GM12878 (cell line): ENCODE measurements around the gene OPCML. TPM values are rescaled to one million over a fixed set of nuclear protein-coding genes. Genes with fewer than 3 reads are reported as not detected.

Experiments used
- ATAC-seq: fragments of 200-7000 bp; cut with Tn5 transposase; 3 replicates; pipeline ENCODE4 v1.9.1; 2020; ENCODE audit warnings: mild to moderate bottlenecking, moderate library complexity
- BruUV-seq: library from RNA; stranded (reverse); fragments of 400-500 nt; replicated peaks from 2 replicates; lab custom pipeline; 2021; lab: Mats Ljungman, UMichigan
- CTCF ChIA-PET: fragments of 300-600 bp; sonication (Branson Sonifier 250); formaldehyde crosslinking; extraction: SDS; loops from one replicate; lab custom pipeline; 2021; ENCODE audit warnings: inconsistent platforms; lab: Yijun Ruan, JAX
- POLR2A ChIA-PET: fragments of 350-600 bp; formaldehyde crosslinking; extraction: SDS; loops from one replicate; lab custom pipeline; 2021; ENCODE audit warnings: inconsistent platforms; lab: Charles Lee
- RAD21 ChIA-PET: fragments of 300-600 bp; sonication (Branson Sonifier 250); formaldehyde crosslinking; loops from one replicate; lab custom pipeline; 2023; ENCODE audit warnings: antibody characterized with exemption; ENCODE audit not compliant: unreplicated experiment; lab: Charles Lee
- SMC1A ChIA-PET: fragments of 300-600 bp; sonication (Branson Sonifier 250); formaldehyde crosslinking; loops from one replicate; lab custom pipeline; 2023; ENCODE audit not compliant: unreplicated experiment, uncharacterized antibody; lab: Charles Lee
- DNase-seq: peaks from one replicate; pipeline ENCODE4 v3.0.0-alpha.2; 2011; ENCODE audit warnings: low read depth, low spot score
- FAIRE-seq: peaks from 3 replicates; lab custom pipeline; 2011; peaks lifted over from hg19 to GRCh38; lab: Jason Lieb, UNC
- H2AFZ ChIP-seq: 2 replicates; pipeline ENCODE4 v1.6.0; 2011; ENCODE audit warnings: low read depth, low read length, control low read depth; ENCODE audit not compliant: control insufficient read depth
- H3K27ac ChIP-seq: 2 replicates; pipeline ENCODE4 v1.5.1; 2011; ENCODE audit warnings: control low read depth; ENCODE audit not compliant: control insufficient read depth, insufficient read depth
- H3K27me3 ChIP-seq, 2 experiments: replicated peaks in 1 of 2; 2 replicates each; pipeline versions ENCODE4 v1.6.0 to v1.6.1; 2011; ENCODE audit warnings: low read length in 1 of 2; ENCODE audit not compliant: control insufficient read depth in 2 of 2, insufficient read depth in 2 of 2
- H3K36me3 ChIP-seq, 2 experiments: 2 replicates each; pipeline ENCODE4 v1.5.1; 2011; ENCODE audit warnings: low read length in 1 of 2; ENCODE audit not compliant: control insufficient read depth in 2 of 2, insufficient read depth in 2 of 2
- H3K4me1 ChIP-seq: 2 replicates; pipeline ENCODE4 v1.6.1; 2011; ENCODE audit warnings: mild to moderate bottlenecking, low read length, moderate library complexity, mixed read lengths; ENCODE audit not compliant: control insufficient read depth, insufficient read depth
- H3K4me2 ChIP-seq: 2 replicates; pipeline ENCODE4 v1.6.0; 2011; ENCODE audit warnings: control low read depth; ENCODE audit not compliant: control insufficient read depth, insufficient read depth
- H3K4me3 ChIP-seq: fragments of 200-600 bp; sonication (generic); 2 replicates; pipeline ENCODE4 v1.5.1; 2016
- H3K79me2 ChIP-seq: 2 replicates; pipeline ENCODE4 v1.6.0; 2011; ENCODE audit warnings: low read length; ENCODE audit not compliant: control insufficient read depth, insufficient read depth
- H3K9ac ChIP-seq: 2 replicates; pipeline ENCODE4 v1.8.0; 2011; ENCODE audit warnings: low read length, control low read depth, mixed read lengths; ENCODE audit not compliant: control insufficient read depth, insufficient read depth
- H3K9me3 ChIP-seq: replicated peaks from 3 replicates; pipeline ENCODE4 v1.5.1; 2011; ENCODE audit warnings: mild to moderate bottlenecking, low read length; ENCODE audit not compliant: control insufficient read depth, insufficient read depth
- H4K20me1 ChIP-seq: 2 replicates; pipeline ENCODE4 v1.6.0; 2011; ENCODE audit not compliant: control insufficient read depth, insufficient read depth
- CTCF ChIP-seq, 3 experiments: IDR thresholded peaks in 2 of 3; conservative IDR thresholded peaks in 1 of 3; 2 replicates each; pipeline ENCODE4 v1.5.1; 2011; ENCODE audit warnings: low read depth in 3 of 3, low read length in 3 of 3, mild to moderate bottlenecking in 3 of 3, control low read depth in 2 of 3, moderate library complexity in 2 of 3, inconsistent platforms in 1 of 3, mixed read lengths in 1 of 3; ENCODE audit not compliant: control insufficient read depth in 2 of 3, insufficient read depth in 1 of 3; ENCODE audit errors: extremely low read depth in 1 of 3
- FOXK2 ChIP-seq: fragments of 450-650 bp; IDR thresholded peaks from 2 replicates; pipeline ENCODE4 v1.6.1; 2017; ENCODE audit warnings: mild to moderate bottlenecking, moderate library complexity
- NFIC ChIP-seq: IDR thresholded peaks from 2 replicates; pipeline ENCODE4 v1.6.1; 2012; ENCODE audit warnings: low read depth, mild to moderate bottlenecking, inconsistent platforms, low read length, moderate library complexity
- PBX3 ChIP-seq: IDR thresholded peaks from 2 replicates; pipeline ENCODE4 v1.6.1; 2011; ENCODE audit warnings: mild to moderate bottlenecking, low read depth, low read length, moderate library complexity; ENCODE audit not compliant: insufficient replicate concordance
- PKNOX1 ChIP-seq: fragments of 450-650 bp; IDR thresholded peaks from 2 replicates; pipeline ENCODE4 v1.6.1; 2016; ENCODE audit warnings: mild to moderate bottlenecking
- RAD21 ChIP-seq: IDR thresholded peaks from 2 replicates; pipeline ENCODE4 v1.6.1; 2011; ENCODE audit warnings: mild to moderate bottlenecking, low read depth, low read length, moderate library complexity; ENCODE audit not compliant: insufficient read depth
- SMC3 ChIP-seq: IDR thresholded peaks from 2 replicates; pipeline ENCODE4 v1.6.1; 2011; ENCODE audit warnings: low read length, improper control_type of control experiment, borderline replicate concordance
- ZZZ3 ChIP-seq: IDR thresholded peaks from 2 replicates; pipeline ENCODE4 v1.6.1; 2011; ENCODE audit warnings: low read depth; ENCODE audit not compliant: control insufficient read depth, insufficient read length
- WGBS: methylation state at CpG from one replicate; pipeline ENCODE4 v1.1.6; 2016; ENCODE audit warnings: low lambda C conversion rate; ENCODE audit not compliant: insufficient replicate concordance, insufficient coverage; ENCODE audit errors: missing lambda C conversion rate; 5-methylcytosine and 5-hydroxymethylcytosine counted together
- in situ Hi-C: fragments of 300-500 bp; cut with MboI; formaldehyde crosslinking; loops from 9 replicates; pipeline ENCODE4 v1.14.3; 2018; ENCODE audit warnings: mixed read lengths
- intact Hi-C: fragments of 100-400 bp; cut with micrococcal nuclease; formaldehyde crosslinking; loops from one replicate; pipeline ENCODE4 v1.14.2; 2022; ENCODE audit not compliant: unreplicated experiment
- polyA plus RNA-seq, 11 experiments: library from polyadenylated mRNA; depleted of rRNA in 4 of 11; unstranded in 6 of 11; stranded (reverse) in 5 of 11; fragments of >200 nt; fragmentation: Nextera tagmentation in 4 of 11; fragmentation: Illumina TruSeq in 1 of 11; extraction: Ambion mirVana in 4 of 11; extraction: Trizol in 1 of 11; gene quantifications; 1 replicate in 1 of 11; 2 replicates in 10 of 11; pipeline versions ENCODE4 v1.2.1 to v1.2.3, GENCODE V29; 2011 to 2016; ENCODE audit warnings: inconsistent platforms in 2 of 11, missing spikeins in 2 of 11, low read depth in 1 of 11
- total RNA-seq, 4 experiments: library from RNA; depleted of rRNA in 3 of 4; stranded (reverse); fragments of >200 nt in 3 of 4; fragmentation: Illumina TruSeq in 1 of 4; extraction: Trizol in 1 of 4; gene quantifications; 2 replicates each; pipeline versions ENCODE4 v1.2.1 to v1.2.3, GENCODE V29; 2013 to 2021

The OPCML gene
- total and polyA plus RNA-seq, 10 of the 15 experiments (the other 5 are each of a cell fraction or from before 2014, with no cell fraction given), result 0.84 TPM; not detected in 9

- intact Hi-C loops (loop anchor here (1.0 to 5.0 kb wide), 2 partner anchors 744 to 757 kb away; no protein-coding TSS in a partner anchor), in situ Hi-C loops (no loop called here)
- TF ChIP-seq ZZZ3, result no peak
- TF ChIP-seq FOXK2, result no peak
- TF ChIP-seq SMC3, result peak; percentile 58; the same call in 1 of the 2 replicates
- peak; percentile 74 for TF ChIP-seq RAD21
- TF ChIP-seq PBX3, result peak; percentile 72
- peak; percentile 78 to 80 (median 79) for TF ChIP-seq CTCF (IDR thresholded peaks at IDR 0.05 in 2 of 3, conservative IDR thresholded peaks at IDR 0.05 in 1 of 3; ENCODE audit: control insufficient read depth in 2 of 3, extremely low read depth in 1 of 3, insufficient read depth in 1 of 3, low read depth in 3 of 3, low read length in 3 of 3)
- TF ChIP-seq PKNOX1, result peak; percentile 90
- no peak for TF ChIP-seq NFIC
- ChIA-PET CTCF (interaction anchor here (0.7 to 1.5 kb wide), 14 partner anchors 8 to 758 kb away, joined by 3 to 6 read pairs (median 3); no protein-coding TSS in a partner anchor), RAD21 (interaction anchor here (0.7 to 1.6 kb wide), 3 partner anchors 9 to 56 kb away, joined by 3 to 5 read pairs (median 3); no protein-coding TSS in a partner anchor), POLR2A (no interaction called here), SMC1A (interaction anchor here (1.3 to 1.5 kb wide), 2 partner anchors 171 to 757 kb away, joined by 3 to 7 read pairs; no protein-coding TSS in a partner anchor)
- no peak overlapping the region for H3K9ac ChIP-seq
- H3K4me3 ChIP-seq, result no peak overlapping the region
- DNase-seq, result no peak
- H3K36me3 ChIP-seq, result no peaks in the 10 kb centered on the region
- H4K20me1 ChIP-seq, result no peaks in the 10 kb centered on the region
- WGBS, result 34% methylated on average over 24 of the region's 24 CpGs
- no peak overlapping the region for H3K4me2 ChIP-seq
- H3K27me3 ChIP-seq, result no peaks in the 10 kb centered on the region
- peak; percentile 66 for ATAC-seq
- no peaks in the 10 kb centered on the region for H3K9me3 ChIP-seq
- no TSS peak for BruUV-seq
- no peak overlapping the region for H2AFZ ChIP-seq
- H3K27ac ChIP-seq, result no peak overlapping the region
- FAIRE-seq, result peak; percentile 27
- H3K79me2 ChIP-seq, result no peaks in the 10 kb centered on the region
- H3K4me1 ChIP-seq, result no peaks in the 10 kb centered on the region
Observed at GRCh38 chr11:133078591-133079404, 453.5 kb downstream of the OPCML start.
